ENCODE results near the gene IMPDH1.

DNA sequence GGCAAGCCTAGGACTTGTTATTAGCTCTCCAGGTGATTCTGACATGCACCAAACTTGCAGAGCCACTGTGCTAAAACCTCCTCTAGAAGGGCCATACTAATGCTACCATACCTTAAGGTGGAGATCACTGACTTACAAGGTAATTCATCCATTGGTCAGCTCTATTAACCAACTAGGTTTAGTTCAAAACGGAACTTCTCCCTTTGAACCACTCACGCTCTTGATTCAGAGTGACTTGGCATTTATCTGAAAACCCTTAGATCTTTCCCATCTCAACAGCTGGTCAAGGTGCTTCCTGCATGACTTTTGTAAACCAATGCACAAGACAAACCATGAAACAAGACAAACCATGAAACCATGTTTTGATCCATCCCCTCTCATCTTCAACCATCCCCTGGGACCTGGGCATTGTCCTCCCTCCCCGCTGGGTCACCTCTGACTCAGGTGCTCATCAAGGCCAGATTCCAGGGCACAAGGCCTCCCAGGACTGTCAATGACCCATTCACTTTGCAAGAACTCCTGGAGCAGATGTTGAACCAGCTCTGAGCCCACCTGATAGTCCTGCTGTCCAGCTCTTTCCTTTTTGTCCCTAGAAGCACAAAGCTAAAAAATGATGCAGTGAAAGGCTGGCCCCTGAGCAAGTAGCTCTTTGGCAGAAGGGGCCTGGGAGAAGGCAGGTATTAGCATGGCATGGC lies 18.8 kb downstream of the IMPDH1 start:
- TF ChIP-seq, protein P1, sequence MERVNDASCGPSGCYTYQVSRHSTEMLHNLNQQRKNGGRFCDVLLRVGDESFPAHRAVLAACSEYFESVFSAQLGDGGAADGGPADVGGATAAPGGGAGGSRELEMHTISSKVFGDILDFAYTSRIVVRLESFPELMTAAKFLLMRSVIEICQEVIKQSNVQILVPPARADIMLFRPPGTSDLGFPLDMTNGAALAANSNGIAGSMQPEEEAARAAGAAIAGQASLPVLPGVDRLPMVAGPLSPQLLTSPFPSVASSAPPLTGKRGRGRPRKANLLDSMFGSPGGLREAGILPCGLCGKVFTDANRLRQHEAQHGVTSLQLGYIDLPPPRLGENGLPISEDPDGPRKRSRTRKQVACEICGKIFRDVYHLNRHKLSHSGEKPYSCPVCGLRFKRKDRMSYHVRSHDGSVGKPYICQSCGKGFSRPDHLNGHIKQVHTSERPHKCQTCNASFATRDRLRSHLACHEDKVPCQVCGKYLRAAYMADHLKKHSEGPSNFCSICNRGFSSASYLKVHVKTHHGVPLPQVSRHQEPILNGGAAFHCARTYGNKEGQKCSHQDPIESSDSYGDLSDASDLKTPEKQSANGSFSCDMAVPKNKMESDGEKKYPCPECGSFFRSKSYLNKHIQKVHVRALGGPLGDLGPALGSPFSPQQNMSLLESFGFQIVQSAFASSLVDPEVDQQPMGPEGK (CRISPR knock-in tag; IDR thresholded peaks at IDR 0.05; ENCODE audit: borderline replicate concordance), result no peak
- TF ChIP-seq, protein P2, sequence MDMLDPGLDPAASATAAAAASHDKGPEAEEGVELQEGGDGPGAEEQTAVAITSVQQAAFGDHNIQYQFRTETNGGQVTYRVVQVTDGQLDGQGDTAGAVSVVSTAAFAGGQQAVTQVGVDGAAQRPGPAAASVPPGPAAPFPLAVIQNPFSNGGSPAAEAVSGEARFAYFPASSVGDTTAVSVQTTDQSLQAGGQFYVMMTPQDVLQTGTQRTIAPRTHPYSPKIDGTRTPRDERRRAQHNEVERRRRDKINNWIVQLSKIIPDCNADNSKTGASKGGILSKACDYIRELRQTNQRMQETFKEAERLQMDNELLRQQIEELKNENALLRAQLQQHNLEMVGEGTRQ (CRISPR knock-in tag; IDR thresholded peaks at IDR 0.05), result no peak
- TF ChIP-seq, protein P3, sequence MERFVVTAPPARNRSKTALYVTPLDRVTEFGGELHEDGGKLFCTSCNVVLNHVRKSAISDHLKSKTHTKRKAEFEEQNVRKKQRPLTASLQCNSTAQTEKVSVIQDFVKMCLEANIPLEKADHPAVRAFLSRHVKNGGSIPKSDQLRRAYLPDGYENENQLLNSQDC (CRISPR knock-in tag; IDR thresholded peaks at IDR 0.05), result no peak
- TF ChIP-seq FOXM1 (IDR thresholded peaks at IDR 0.05; ENCODE audit: low read depth) (no peak), FOXM1 (CRISPR knock-in tag; IDR thresholded peaks at IDR 0.05; ENCODE audit: low read depth) (no peak), RAD21 (CRISPR knock-in tag; conservative IDR thresholded peaks at IDR 0.05 in 1 of 2, IDR thresholded peaks at IDR 0.05 in 1 of 2) (no peak), ESRRA (IDR thresholded peaks at IDR 0.05; ENCODE audit: borderline replicate concordance, low read depth) (no peak), POLR2A (conservative IDR thresholded peaks at IDR 0.05) (no peak)
